EL (cell line): ENCODE data around the gene C14orf180.

Experiments
- DNase-seq: peaks from one replicate; pipeline ENCODE4 v3.0.0-alpha.2; 2016

C14orf180 gene

GRCh38 chr14:104550340-104550860, 29.2 kb upstream of the C14orf180 start:
- no peak for DNase-seq

GRCh38 chr14:104550861-104551728, 28.5 kb upstream of the C14orf180 start:
- no peak for DNase-seq

- DNase-seq: no peak
Measured at GRCh38 chr14:104551851-104552737, 27.5 kb upstream of the C14orf180 start.

- no peak for DNase-seq
Measured at GRCh38 chr14:104552738-104553125, 26.8 kb upstream of the C14orf180 start.

GRCh38 chr14:104553166-104554087, 26.1 kb upstream of the C14orf180 start:
- no peak for DNase-seq

GRCh38 chr14:104554088-104554607, 25.4 kb upstream of the C14orf180 start:
- DNase-seq: no peak

GRCh38 chr14:104554608-104555429, 24.7 kb upstream of the C14orf180 start:
- DNase-seq: no peak

GRCh38 chr14:104555430-104556255, 23.9 kb upstream of the C14orf180 start:
- DNase-seq: no peak

- DNase-seq: no peak
Measured at GRCh38 chr14:104556256-104557021, 23.1 kb upstream of the C14orf180 start.

GRCh38 chr14:104557086-104557485, 22.5 kb upstream of the C14orf180 start:
- no peak for DNase-seq

- no peak for DNase-seq
Measured at GRCh38 chr14:104557766-104558165, 21.8 kb upstream of the C14orf180 start.

- no peak for DNase-seq
Measured at GRCh38 chr14:104558231-104559027, 21.1 kb upstream of the C14orf180 start.

- no peak for DNase-seq
Measured at GRCh38 chr14:104559028-104559803, 20.3 kb upstream of the C14orf180 start.

GRCh38 chr14:104559804-104560585, 19.6 kb upstream of the C14orf180 start:
- no peak for DNase-seq

GRCh38 chr14:104560586-104560945, 19.0 kb upstream of the C14orf180 start:
- DNase-seq: no peak

- DNase-seq: no peak
Measured at GRCh38 chr14:104561124-104561557, 18.4 kb upstream of the C14orf180 start.
